Fibroblast of skin of right biceps (primary cell): ENCODE data around the gene TMEM50B.
"Not testable (repeated sequence)": the region's sequence is repeated elsewhere in the genome, so short reads cannot be mapped to it uniquely, and the experiment has no call there.

Source experiments
- DNase-seq: peaks from one replicate; pipeline ENCODE4 v3.0.0-alpha.2; 2013

The TMEM50B gene

GRCh38 chr21:33479679-33480480 is at the start of gene TMEM50B:
TMEM50B (minus strand) TSS chr21:33479974; CDS start chr21:33468885, 11,089 bp downstream.
- peak; percentile 96 for DNase-seq

DNA sequence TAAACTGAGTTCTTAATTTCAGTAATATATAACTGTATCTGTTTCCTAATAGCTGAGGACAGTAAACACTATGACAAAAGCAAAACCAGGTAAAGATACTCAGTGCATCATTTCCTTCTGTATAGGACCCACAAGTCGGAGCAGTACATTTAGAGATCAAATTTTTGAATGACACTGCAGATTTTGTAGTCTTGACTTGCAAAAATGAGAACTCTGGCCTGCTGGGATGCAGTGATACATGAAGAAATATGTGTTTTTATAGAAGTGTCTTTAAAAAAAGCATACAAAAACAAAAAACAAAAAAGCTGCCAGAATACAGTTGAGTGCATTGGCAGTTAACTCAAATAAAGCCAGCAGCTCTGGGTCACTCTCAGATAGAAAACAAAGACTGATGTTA is 43.2 kb upstream of the TMEM50B start:
- DNase-seq: no peak

- no peak for DNase-seq
Measured at GRCh38 chr21:33522297-33522952, 42.7 kb upstream of the TMEM50B start.

- no peak for DNase-seq
Measured at GRCh38 chr21:33518899-33519298, 39.1 kb upstream of the TMEM50B start.

DNA sequence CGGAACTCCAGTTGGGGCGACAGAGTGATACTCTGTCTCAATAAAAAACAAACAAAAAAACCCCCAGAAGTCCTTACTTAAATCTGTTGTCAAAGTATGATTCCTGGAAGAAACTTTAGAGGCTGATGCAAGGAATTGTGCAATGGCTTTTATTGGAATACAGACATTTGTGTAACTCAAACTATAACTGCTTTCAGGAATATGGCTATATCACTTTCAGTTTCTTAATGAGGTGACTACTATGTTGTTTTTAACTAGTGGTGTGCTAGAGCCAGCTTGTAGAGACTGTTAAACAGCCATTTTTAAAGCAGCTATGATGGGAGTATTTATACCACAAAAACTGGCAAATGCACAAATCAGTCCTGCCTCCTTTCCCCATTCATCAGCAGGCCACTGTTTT is 34.5 kb upstream of the TMEM50B start:
- no peak for DNase-seq

DNA sequence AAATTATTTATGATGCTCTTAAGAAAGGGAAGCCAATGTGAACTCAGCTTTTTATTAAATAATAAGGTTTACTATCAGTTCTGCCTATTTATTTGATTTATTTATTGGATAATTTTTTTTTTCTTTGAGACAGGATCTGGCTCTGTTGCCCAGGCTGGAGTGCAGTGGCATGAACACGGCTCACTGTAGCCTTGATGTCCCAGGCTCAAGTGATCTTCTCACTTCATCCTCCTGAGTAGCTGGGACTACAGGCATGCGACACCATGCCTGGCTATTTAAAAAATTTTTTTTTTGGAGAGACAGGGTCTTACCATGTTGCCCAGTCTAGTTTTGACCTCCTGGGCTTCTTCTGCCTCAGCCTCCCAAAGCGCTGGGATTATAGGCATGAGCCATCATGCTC is 32.7 kb upstream of the TMEM50B start:
- DNase-seq: no peak

DNA sequence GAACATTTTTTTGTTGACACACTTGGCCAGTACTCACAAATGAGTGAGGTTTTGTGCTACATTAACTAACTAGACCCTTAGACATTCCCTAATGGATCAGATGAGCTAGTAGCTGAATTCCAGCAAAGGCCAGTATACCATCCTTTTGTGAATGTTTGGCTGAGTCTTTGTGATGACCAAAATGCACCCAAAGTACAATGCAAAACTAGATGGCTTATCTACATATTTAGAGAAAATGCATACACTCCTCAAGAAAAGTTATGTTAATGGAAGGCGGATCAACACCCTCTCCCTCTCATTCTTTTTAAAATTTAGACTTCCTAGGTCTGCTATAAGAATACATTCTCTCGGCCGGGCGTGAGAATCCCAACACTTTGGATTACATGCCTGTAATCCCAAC is 31.9 kb upstream of the TMEM50B start:
- no peak for DNase-seq

- DNase-seq: no peak
Measured at GRCh38 chr21:33510826-33511225, 31.1 kb upstream of the TMEM50B start.

DNA sequence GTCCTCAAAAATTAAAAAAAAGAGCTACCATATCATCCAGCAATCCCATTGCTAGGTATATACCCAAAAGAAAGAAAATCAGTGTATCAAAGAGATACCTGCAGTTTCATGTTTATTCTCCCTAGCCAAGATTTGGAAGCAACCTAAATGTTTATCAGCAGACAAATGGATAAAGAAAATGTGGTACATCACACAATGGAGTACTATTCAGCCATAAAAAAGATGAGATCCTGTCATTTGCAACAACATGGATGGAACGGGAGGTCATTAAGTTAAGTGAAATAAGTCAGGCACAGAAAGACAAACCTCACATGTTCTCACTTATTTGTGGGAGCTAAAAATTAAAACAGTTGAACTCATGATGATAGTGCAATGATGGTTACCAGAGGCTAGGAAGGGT is 27.2 kb upstream of the TMEM50B start:
- DNase-seq: not testable (repeated sequence)

- no peak for DNase-seq
Measured at GRCh38 chr21:33505833-33506232, 26.1 kb upstream of the TMEM50B start.

DNA sequence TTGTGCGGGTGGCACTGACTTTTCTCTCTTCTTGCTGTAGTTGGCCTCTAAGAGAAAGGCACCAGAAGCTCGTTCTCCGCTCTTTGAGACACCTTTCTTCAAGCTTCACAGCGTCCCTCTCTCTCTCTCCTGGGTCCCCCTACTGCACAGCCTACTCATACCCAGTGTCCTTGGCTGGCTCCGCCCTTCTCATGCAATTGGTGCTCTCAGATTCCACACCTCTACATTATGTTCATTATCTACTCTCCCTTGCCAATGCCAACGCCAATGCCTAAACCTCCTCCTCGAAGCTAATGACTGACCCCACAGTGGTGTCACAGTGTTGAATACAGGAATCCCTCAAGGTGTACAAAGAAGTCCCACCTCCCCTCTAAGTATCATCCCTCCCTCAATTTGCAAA is 16.6 kb upstream of the TMEM50B start:
- DNase-seq: no peak

GRCh38 chr21:33495743-33496142 is 16.0 kb upstream of the TMEM50B start:
- no peak for DNase-seq

- DNase-seq: no peak
Measured at GRCh38 chr21:33493756-33494155, 14.0 kb upstream of the TMEM50B start.

GRCh38 chr21:33492571-33492970 is 12.8 kb upstream of the TMEM50B start:
- DNase-seq: peak; percentile 60

DNA sequence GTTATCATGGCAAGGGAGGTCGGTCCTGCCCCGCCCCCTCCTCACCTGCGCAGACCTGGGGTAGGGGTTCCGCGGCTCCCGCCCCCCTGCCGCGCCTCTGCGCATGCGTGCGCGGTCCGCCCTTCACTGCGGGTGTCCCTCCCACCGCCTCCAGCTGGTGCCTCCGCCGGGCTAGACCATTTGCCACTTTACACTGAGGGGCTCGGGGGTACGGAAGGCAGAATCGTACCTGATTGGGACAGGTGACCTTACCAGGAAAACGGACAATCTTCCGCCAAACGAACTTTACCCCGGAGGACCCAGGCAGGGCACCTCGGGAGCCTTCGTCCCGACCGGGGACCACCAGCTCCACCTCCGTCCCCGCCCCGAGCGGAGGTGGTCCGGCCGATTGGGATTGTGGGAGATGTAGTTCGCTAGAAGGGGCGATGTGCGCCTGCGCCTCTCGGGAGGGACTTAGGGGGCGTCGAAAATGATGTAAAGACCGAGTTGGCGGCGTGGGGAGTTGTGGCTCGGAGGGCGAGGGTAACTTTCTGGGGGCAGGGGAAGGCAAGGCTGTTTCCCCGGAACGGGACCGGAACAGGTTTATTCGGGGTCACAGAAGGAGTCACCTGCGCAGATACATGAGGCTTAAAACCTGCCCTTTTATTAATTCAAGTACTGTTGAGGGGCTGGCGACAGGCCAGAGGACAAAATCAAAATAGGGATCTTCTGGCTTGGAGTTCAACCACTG is 11.8 kb upstream of the TMEM50B start, which contains the start of gene DNAJC28:
TSS of gene DNAJC28 (minus strand) at position 344 of the 730 bp plus-strand sequence. CDS start 2,323 bp downstream, outside the sequence.
- DNase-seq: peak; percentile 93

DNA sequence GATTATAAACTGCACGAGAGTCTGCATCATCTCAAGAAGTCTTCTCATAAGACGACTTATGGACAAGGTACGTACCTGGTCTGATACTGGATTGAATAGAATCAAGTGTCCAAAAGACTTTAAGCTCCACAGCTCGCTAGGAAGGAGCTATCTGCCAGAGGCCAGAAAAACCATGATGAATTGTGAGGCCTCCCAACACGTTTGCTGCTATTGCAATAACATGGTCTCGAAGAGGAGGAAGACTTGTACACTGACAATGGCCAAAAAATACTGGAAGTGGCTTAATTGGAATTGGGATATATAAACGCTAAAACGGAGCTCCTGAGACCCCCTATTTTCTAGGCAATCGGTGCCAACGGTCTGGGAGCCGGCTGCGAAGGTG is 11.2 kb upstream of the TMEM50B start:
- no peak for DNase-seq

GRCh38 chr21:33488936-33489335 is 9.2 kb upstream of the TMEM50B start:
- no peak for DNase-seq

GRCh38 chr21:33487996-33488395 is 8.2 kb upstream of the TMEM50B start:
- DNase-seq: no peak

GRCh38 chr21:33481314-33481943 is 1.7 kb upstream of the TMEM50B start:
- DNase-seq: peak; percentile 4

DNA sequence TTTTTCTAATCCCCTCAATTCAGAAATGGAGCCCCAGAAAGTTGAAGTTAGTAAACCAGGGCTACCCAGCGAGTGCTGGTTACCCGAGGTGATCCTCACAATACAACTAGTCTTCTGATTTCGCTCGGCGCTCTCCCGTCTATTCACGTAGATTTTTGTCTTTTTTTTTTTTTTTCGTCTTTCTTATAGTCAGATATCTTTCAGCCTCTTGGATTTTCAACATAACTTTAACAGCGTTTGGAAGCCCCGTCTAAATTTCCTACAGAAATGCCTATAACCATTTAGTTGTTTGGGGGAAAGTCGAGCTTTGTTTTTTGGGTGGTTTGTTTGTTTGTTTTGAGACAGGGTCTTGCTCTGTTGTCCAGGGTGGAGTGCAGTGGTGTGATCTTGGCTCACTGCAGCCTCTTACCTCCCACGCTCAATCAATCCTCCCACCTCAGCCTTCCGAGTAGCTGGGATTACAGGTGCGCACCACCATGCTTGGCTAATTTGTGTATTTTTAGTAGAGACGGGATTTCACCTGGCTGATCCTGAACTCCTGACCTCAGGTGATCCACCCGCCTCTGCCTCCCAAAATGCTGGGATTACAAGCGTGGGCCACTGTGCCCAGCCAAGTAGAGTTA is 818 bp upstream of the TMEM50B start:
- no peak for DNase-seq

GRCh38 chr21:33478935-33479678 is 667 bp downstream of the TMEM50B start:
- DNase-seq: peak; percentile 30

GRCh38 chr21:33478182-33478581 is 1.6 kb downstream of the TMEM50B start:
- DNase-seq: no peak
